CD4-positive, alpha-beta T cell (primary cell): Measurements from ENCODE around the gene BICD2. TPM values are rescaled to one million over a fixed set of nuclear protein-coding genes. Genes with fewer than 3 reads are reported as not detected.

Experiments used
- ATAC-seq: fragments of 200-7000 bp; cut with Tn5 transposase; one replicate; pipeline ENCODE4 v1.10.0; 2022; ENCODE audit warnings: mild to moderate bottlenecking; ENCODE audit not compliant: poor library complexity
- CTCF ChIA-PET: fragments of 350-600 bp; sonication (Branson Sonifier 250); formaldehyde crosslinking; loops from one replicate; lab custom pipeline; 2021; ENCODE audit warnings: antibody characterized with exemption, inconsistent platforms; lab: Charles Lee
- POLR2A ChIA-PET: fragments of 350-600 bp; sonication (Branson Sonifier 250); formaldehyde crosslinking; loops from one replicate; lab custom pipeline; 2021; ENCODE audit warnings: antibody characterized with exemption, inconsistent platforms; lab: Charles Lee
- DNase-seq, 14 experiments: peaks; one replicate each; pipeline ENCODE4 v3.0.0-alpha.2; 2013 to 2020; ENCODE audit warnings: mixed read lengths in 2 of 14
- H3K27ac ChIP-seq, 2 donors: one replicate each; pipeline versions ENCODE4 v1.5.1 to v1.7.0; 2013; ENCODE audit warnings: low read length in 2 of 2, low read depth in 1 of 2, mild to moderate bottlenecking in 1 of 2
- H3K27me3 ChIP-seq, 2 experiments: 1 replicate in 1 of 2; 2 replicates in 1 of 2; pipeline versions ENCODE4 v1.6.1 to v1.7.0; 2013; ENCODE audit warnings: low read length in 2 of 2, control low read depth in 1 of 2, mild to moderate bottlenecking in 1 of 2, moderate library complexity in 1 of 2; ENCODE audit not compliant: insufficient read depth in 2 of 2, control insufficient read depth in 1 of 2
- H3K36me3 ChIP-seq: one replicate; pipeline ENCODE4 v1.6.1; 2013; ENCODE audit warnings: low read length, control low read depth; ENCODE audit not compliant: insufficient read depth
- H3K4me1 ChIP-seq: one replicate; pipeline ENCODE4 v1.6.1; 2013; ENCODE audit warnings: low read length, control low read depth; ENCODE audit not compliant: insufficient read depth
- H3K4me3 ChIP-seq: one replicate; pipeline ENCODE4 v1.5.1; 2013; ENCODE audit warnings: mild to moderate bottlenecking, low read length, moderate library complexity
- H3K9me3 ChIP-seq, 2 experiments: 1 replicate in 1 of 2; 2 replicates in 1 of 2; pipeline versions ENCODE4 v1.6.1 to v1.7.0; 2013; ENCODE audit warnings: low read length in 2 of 2, mild to moderate bottlenecking in 2 of 2, control low read depth in 1 of 2, moderate library complexity in 1 of 2; ENCODE audit not compliant: control insufficient read depth in 1 of 2, insufficient read depth in 1 of 2
- H3K27ac Mint-ChIP-seq: one replicate; pipeline ENCODE4 v1.8.0; 2020; ENCODE audit warnings: mixed read lengths
- H3K27me3 Mint-ChIP-seq: one replicate; pipeline ENCODE4 v1.8.0; 2021; ENCODE audit warnings: mixed read lengths
- H3K36me3 Mint-ChIP-seq: one replicate; pipeline ENCODE4 v1.8.0; 2021; ENCODE audit warnings: low read depth, mixed read lengths
- H3K4me1 Mint-ChIP-seq: one replicate; pipeline ENCODE4 v1.8.0; 2021; ENCODE audit warnings: low read depth, mixed read lengths
- H3K4me3 Mint-ChIP-seq: one replicate; pipeline ENCODE4 v1.8.0; 2020; ENCODE audit warnings: mild to moderate bottlenecking, mixed read lengths
- H3K9me3 Mint-ChIP-seq: one replicate; pipeline ENCODE4 v1.8.0; 2020; ENCODE audit warnings: mixed read lengths
- intact Hi-C, 2 experiments: fragments of 100-400 bp; cut with DNase I in 1 of 2; cut with micrococcal nuclease in 1 of 2; formaldehyde crosslinking; loops; one replicate each; pipeline versions ENCODE4 v1.15.1 to v1.9.0; 2023 to 2025; cut with DNase I, micrococcal nuclease
- total RNA-seq, 174 experiments: library from RNA in 2 of 174; stranded (reverse) in 2 of 174; gene quantifications; one replicate each; pipeline ENCODE4 v1.2.3 and lab custom pipeline; 2021 to 2026
- TF ChIP-seq, protein P1 (sequence below): fragments of 200-600 bp; IDR thresholded peaks from one replicate; pipeline ENCODE4 v1.8.0; 2022; ENCODE audit warnings: antibody characterized with exemption, mild to moderate bottlenecking

BICD2 gene
- total RNA-seq, 2 experiments from 2014 or later: 14.1 to 14.9 TPM

GRCh38 chr9:92711146-92711545 is 53.5 kb downstream of the BICD2 start:
- TF ChIP-seq, protein P1, sequence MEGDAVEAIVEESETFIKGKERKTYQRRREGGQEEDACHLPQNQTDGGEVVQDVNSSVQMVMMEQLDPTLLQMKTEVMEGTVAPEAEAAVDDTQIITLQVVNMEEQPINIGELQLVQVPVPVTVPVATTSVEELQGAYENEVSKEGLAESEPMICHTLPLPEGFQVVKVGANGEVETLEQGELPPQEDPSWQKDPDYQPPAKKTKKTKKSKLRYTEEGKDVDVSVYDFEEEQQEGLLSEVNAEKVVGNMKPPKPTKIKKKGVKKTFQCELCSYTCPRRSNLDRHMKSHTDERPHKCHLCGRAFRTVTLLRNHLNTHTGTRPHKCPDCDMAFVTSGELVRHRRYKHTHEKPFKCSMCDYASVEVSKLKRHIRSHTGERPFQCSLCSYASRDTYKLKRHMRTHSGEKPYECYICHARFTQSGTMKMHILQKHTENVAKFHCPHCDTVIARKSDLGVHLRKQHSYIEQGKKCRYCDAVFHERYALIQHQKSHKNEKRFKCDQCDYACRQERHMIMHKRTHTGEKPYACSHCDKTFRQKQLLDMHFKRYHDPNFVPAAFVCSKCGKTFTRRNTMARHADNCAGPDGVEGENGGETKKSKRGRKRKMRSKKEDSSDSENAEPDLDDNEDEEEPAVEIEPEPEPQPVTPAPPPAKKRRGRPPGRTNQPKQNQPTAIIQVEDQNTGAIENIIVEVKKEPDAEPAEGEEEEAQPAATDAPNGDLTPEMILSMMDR: no peak
- intact Hi-C loops: no loop called here
- H3K36me3 ChIP-seq: peaks cover 35% of the 10 kb centered on the region
- H3K27me3 ChIP-seq: no peaks in the 10 kb centered on the region
- ChIA-PET CTCF (no interaction called here), POLR2A (no interaction called here)
- peak overlapping the region in 1 of 2 donors; percentile 76 for H3K27ac ChIP-seq
- Mint-ChIP-seq H3K27me3 (no peaks in the 10 kb centered on the region), H3K36me3 (peaks cover 72% of the 10 kb centered on the region), H3K4me3 (no peak overlapping the region), H3K4me1 (peaks cover 24% of the 10 kb centered on the region), H3K9me3 (no peaks in the 10 kb centered on the region), H3K27ac (peak overlapping the region; percentile 82)
- no peak for ATAC-seq
- no peaks in the 10 kb centered on the region for H3K9me3 ChIP-seq
- H3K4me3 ChIP-seq: no peak overlapping the region
- DNase-seq: no peak
- peaks cover 22% of the 10 kb centered on the region for H3K4me1 ChIP-seq

DNA sequence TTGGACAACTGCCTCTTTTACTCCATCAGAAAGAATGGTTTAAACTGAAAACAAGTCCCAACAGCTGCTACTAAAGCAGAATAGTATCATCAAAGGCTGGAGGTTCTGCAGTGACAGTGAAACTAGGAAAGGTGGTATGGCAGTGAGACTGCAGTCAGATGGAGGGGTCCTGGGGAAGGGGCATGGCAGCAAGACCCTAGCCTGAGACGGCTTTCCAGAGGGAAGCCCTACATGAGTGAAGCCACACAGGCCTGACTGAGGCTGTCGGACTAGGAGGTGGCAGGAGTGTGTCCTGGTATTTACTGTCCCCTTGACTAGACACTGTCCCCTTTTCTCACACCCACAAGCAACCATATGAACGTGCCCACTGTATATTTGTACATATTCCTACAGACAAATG is 54.3 kb downstream of the BICD2 start:
- H3K4me3 ChIP-seq: no peak overlapping the region
- Mint-ChIP-seq H3K9me3 (no peaks in the 10 kb centered on the region), H3K36me3 (peaks cover 70% of the 10 kb centered on the region), H3K4me1 (peaks cover 24% of the 10 kb centered on the region), H3K27me3 (no peaks in the 10 kb centered on the region), H3K4me3 (no peak overlapping the region), H3K27ac (peak overlapping the region; percentile 82)
- DNase-seq (no peak), ATAC-seq (no peak)
- peaks cover 22% of the 10 kb centered on the region for H3K4me1 ChIP-seq
- no peak overlapping the region for H3K27ac ChIP-seq
- no peaks in the 10 kb centered on the region for H3K9me3 ChIP-seq
- peaks cover 29% of the 10 kb centered on the region for H3K36me3 ChIP-seq
- no peaks in the 10 kb centered on the region for H3K27me3 ChIP-seq
- CTCF ChIA-PET: no interaction called here
- TF ChIP-seq, protein P1: no peak
- intact Hi-C loops: no loop called here
- POLR2A ChIA-PET: no interaction called here

DNA sequence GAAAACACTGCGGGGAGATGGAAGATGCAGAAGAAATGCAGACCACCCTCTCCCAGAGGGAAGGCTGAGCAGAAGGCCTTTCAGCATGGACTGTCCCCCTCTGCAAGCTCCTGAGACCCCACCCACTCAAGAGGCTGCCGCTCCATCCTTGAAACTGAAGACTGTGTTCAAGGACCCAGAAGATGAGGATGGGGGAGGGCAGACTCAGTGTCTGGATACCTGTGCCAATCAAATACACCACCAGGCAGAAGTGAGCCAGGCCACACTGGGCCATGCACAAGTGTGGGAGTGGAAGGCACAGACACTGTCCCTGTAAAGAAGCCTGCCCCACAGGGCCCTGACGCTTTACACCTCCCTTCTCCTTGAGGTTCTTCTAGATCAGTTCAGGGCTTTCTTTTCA is 54.7 kb downstream of the BICD2 start:
- peaks cover 22% of the 10 kb centered on the region for H3K4me1 ChIP-seq
- H3K4me1 Mint-ChIP-seq: peaks cover 24% of the 10 kb centered on the region
- ATAC-seq: no peak
- TF ChIP-seq, protein P1: no peak
- DNase-seq: peak in 1 of 14 experiments; percentile 6
- POLR2A ChIA-PET: no interaction called here
- H3K9me3 ChIP-seq: no peaks in the 10 kb centered on the region
- H3K27ac Mint-ChIP-seq: no peak overlapping the region
- H3K9me3 Mint-ChIP-seq: no peaks in the 10 kb centered on the region
- no peak overlapping the region for H3K4me3 Mint-ChIP-seq
- peaks cover 68% of the 10 kb centered on the region for H3K36me3 Mint-ChIP-seq
- no peaks in the 10 kb centered on the region for H3K27me3 ChIP-seq
- no peaks in the 10 kb centered on the region for H3K27me3 Mint-ChIP-seq
- no peak overlapping the region for H3K4me3 ChIP-seq
- CTCF ChIA-PET: no interaction called here
- H3K27ac ChIP-seq: no peak overlapping the region
- peaks cover 25% of the 10 kb centered on the region for H3K36me3 ChIP-seq
- intact Hi-C loops: no loop called here
